Activated CD8-positive, alpha-beta memory T cell treated with anti-CD3 and anti-CD28 coated beads for 48 hours (primary cell): ENCODE measurements around the gene LRCH2.
"Not testable (repeated sequence)": the region's sequence is repeated elsewhere in the genome, so short reads cannot be mapped to it uniquely, and the experiment has no call there.

Experiments
- DNase-seq, 3 experiments: peaks; one replicate each; pipeline ENCODE4 v3.0.0-alpha.2; 2020; ENCODE audit warnings: low read depth in 2 of 3, low spot score in 2 of 3

LRCH2 gene, protein sequence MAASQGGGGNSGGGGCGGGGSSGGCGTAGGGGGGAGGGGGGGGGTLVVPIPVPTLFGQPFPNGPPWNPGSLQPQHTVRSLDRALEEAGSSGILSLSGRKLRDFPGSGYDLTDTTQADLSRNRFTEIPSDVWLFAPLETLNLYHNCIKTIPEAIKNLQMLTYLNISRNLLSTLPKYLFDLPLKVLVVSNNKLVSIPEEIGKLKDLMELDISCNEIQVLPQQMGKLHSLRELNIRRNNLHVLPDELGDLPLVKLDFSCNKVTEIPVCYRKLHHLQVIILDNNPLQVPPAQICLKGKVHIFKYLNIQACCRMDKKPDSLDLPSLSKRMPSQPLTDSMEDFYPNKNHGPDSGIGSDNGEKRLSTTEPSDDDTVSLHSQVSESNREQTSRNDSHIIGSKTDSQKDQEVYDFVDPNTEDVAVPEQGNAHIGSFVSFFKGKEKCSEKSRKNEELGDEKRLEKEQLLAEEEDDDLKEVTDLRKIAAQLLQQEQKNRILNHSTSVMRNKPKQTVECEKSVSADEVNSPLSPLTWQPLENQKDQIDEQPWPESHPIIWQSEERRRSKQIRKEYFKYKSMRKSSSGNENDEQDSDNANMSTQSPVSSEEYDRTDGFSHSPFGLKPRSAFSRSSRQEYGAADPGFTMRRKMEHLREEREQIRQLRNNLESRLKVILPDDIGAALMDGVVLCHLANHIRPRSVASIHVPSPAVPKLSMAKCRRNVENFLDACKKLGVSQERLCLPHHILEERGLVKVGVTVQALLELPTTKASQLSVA

DNA sequence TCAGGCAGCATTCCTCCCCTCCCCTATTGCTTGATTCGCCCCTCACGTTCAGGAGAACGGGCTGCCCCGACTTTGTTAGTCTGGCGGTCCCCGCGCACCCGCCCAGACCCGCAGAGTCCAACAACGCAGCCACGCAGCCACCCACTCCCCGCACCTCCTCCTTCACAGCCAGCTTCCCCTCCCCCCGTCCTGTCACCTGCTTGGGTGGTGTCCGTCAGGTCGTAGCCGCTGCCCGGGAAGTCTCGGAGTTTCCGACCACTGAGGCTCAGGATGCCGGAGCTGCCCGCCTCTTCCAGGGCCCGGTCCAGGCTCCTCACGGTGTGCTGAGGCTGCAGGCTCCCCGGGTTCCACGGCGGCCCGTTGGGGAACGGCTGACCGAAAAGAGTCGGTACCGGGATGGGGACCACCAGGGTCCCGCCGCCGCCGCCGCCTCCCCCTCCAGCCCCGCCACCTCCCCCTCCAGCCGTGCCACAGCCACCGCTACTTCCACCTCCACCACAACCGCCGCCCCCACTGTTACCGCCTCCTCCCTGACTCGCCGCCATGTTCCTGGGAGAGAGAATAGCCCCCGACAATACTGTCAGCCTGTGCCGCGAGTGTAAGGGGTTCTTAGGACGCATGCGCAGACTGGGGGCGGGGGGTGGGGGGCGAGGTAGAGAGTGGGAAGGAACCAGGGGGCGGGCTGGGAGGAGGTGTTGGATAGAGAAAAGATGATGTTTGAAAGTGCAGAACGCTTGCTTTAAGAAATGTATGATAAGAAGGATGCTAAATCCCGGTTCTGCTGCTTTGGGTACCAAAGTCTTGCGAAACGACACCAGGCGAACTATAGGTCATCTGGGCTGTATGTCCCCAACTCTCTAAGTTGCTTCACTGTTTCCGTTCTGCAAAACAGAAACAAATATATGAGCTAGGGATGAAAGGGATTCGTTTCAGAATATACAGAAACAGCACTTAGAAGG, at the start of gene LRCH2:
Gene LRCH2, minus strand, starts transcription at position 600 of the 959 bp plus-strand sequence. Its CDS starts 55 bp downstream, at position 545.
- DNase-seq: no peak

DNA sequence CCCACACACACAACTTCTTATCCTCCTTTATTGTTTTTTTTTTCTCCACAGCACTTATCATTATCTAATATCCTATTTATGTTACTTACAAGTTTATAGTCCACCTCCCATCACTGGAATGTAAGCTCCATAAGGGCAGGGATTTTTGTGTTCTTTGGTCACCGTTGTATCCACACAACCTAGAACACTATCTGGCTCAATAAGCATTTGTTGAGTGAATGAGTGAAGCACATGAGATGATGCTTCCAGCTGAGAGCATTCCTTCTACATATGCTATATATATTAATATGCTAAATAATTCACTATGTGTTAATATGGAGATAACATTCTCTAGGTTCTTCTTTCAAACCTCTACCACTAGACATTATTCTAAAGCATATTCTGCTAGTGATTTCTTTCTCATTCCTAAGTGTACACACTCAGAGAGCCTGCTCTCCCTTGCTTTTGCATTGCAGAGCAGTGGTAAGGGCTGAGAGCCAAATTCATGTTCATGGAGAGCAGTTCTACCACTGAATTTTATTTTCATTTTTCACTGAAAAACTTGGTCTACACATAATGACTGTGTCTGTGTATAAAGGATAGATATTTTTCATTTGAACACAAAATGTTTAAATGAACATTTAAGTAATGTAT, 35.3 kb upstream of the LRCH2 start:
- no peak for DNase-seq

DNA sequence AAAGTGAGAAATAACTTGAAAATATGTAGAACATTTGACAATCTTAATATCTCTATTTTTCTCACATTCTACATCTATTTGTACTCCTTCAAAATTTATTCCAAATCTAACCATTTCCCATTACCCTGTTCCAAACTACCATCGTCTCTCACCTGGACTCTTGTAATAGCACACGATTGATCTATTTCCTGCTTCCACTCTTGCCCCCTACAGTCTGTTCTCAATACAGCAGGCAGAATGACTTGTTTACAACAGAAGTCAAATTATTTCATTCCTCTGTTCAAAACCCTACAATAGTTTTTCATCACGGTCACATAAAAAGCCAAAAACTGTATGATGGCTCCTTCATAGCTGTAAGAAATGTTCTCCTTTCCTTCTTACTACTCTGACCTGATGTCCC, 34.5 kb upstream of the LRCH2 start:
- DNase-seq: no peak

DNA sequence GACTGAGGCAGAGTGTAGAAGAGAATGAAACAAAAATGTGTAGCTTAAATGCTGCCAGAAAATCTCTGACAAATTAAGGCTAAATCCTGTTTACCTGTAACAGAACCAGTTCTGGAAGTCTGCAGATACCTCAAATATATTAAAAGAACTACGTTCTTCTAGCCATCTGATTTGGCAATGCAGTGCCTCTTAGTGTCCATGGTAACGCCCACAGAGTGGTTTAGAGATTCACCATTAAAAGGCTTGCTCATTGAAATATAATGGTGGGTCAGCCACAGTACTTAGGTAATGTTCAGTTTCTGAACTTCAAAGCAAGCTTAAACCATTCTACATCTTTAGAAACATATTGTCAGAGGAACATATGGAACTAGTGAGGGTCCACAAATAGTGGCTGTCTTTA, 32.4 kb upstream of the LRCH2 start:
- no peak for DNase-seq

DNA sequence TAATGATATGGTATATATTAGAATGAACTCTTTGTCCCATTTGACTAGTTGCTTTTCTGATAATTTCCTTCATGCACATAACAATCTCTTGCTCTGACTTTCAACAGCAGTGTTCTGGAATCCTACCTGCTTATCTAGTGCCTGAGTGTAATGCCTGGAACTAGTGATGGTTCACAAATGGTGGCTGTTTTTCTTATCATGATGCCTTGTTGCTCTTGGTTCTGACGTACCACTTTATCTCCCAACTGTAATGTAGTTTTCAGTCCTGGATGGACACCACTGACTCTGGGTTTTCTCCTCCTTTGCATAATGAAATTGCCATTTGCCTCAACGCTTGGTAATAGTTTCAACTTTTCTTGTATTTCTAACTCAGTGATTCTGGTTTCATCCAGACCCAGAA, 30.1 kb upstream of the LRCH2 start:
- no peak for DNase-seq

DNA sequence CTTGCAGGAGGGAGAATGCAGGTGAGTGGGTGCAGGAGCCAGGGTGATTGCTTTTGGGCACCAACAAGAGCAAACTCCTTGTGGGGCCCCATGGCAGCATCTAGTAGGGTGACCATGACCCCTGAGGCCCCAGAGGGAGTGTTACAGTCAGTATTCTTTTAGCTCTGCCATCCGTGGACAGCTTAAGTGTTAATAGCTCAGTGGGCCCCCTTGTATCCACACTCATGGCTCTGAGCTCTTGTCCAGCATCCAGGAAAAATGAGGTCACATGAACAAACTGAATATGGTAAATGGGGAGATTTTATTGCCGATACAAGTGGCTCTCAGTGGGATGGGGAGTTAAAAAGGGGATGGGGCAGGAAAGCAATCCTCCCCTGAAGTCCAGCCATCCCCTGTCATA, 27.3 kb upstream of the LRCH2 start:
- DNase-seq: no peak

DNA sequence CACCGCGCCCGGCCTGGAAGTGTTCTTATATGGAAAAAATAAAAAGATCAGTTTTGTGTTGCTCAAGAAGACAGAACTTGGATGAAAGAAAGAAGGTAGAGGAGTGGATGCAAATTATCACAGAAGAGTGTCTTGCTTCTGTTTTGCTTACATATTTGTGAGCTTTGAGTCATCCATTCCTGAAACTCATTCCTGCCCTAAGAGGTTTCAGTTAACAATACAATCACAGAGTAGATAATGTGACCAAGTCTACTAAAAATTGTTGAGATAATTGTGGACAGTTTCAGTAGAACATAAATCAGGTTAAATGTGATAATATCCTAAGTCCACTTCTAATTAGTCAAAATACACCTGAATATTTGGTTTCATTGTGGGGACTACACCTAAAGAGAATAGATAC, 26.4 kb upstream of the LRCH2 start:
- DNase-seq: no peak

DNA sequence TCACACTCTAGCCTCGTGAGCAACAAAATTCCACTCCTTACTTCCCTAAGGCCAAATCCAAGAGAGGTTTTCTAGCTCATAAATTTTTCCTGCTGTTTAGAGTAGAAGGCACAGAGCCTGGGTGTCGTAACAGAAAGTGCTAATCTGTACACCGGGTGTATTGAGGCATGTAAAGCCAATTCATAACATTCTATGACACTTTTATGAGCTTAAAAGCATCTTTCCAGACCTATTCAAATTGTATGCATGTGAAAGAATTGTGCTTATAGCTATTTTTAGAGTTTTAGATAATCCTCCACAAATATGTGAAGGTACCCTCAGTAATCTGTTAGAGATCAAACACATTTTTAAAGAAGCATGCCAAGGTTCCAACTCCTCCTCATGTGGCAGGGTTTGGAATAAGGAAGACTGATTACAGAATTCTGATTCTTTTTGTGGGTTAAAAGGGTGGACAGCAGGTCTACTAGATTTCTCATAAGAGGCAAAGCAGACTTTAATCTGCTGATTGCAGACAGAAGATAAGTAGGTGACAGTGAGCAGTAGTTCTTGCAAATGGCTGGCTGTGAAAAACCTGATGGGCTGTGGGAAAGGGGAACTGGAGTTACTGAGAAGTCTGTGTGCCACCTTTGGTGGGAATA, 25.5 kb upstream of the LRCH2 start:
- DNase-seq: no peak

DNA sequence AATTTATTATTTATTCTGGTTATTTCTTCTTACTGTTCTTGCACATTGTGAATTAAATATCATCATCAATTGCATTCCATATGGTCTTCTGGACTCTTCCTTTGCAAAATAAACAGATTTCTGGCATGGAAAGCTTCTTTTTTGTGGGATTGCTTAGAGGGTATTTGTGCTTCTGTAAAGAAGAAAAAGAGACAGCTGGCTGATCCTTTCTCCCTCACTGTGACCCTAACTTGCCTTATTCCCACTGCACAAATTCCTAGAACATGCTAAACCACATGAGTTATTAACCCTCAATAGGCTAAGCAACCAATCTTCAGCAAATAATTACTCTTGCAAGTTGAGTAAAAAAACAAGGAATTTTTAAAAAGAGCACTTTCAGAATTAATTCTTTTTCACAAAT, 23.8 kb upstream of the LRCH2 start:
- no peak for DNase-seq

DNA sequence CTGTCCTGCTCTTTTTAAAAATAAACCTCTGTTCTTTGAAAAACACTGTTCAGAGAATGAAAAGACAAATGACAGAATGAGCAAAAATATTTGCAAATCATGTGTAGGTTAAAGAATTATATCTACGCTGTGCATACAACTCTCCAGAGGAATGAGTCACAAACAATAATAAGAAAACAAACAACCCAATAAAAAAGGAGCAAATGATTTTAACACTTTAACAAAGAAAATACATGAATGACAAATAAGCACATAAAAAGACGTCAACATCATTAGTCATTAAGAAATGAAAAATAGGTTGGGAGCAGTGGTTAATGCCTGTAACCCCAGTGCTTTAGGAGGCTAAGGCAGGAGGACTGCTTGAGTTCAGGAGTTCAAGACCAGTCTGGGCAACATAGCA, 21.1 kb upstream of the LRCH2 start:
- no peak for DNase-seq

DNA sequence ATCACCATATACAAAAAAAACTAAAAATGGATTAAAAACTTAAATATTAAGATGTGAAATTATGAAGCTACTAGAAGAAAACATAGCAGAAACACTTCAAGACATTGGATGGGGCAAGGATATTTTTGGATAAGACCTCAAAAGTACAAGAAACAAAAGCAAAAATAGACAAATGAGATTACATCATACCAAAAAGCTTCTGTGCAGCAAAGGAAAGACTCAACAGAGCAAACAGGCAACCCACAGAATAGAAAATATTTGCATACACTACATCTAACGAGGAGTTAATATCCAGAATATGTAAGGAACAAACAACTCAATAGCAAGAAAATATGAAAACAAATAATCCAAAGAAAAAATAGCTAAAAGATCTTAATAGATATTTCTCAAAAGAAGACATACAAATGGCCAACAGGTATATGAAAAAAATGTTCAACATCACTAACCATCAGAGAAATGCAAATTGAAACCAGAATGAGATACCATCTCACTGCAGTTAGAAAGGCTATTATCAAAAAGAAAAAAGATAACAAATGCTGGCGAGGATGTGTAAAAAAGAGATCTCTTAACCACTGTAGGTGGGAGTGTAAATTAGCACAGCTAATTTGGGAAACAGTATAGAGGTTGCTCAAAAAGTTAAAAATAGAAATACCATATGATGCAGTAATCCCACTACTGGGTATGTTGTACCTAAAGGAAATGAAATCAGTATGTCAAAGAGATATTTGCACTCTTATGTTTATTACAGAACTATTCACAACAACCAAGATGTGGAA, 17.8 kb upstream of the LRCH2 start:
- no peak for DNase-seq

DNA sequence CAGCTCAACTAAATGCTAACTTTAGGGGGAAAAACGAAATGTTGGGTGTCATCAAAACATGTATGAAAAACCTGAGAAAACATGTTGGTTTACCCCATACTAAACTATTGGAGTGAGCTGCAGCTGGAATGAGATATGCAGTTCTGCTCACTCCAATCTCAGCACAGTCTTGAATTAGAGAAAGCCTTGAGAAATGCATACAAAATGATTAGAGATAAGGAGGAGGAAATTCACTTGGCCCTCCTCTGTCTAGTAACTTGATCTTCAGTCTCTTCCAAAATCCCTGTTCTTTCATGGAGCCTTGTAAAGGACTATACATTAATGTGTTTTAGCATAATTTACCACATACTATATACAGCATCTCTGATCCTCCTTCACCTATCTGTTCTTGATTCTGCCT, 3.2 kb upstream of the LRCH2 start:
- no peak for DNase-seq

DNA sequence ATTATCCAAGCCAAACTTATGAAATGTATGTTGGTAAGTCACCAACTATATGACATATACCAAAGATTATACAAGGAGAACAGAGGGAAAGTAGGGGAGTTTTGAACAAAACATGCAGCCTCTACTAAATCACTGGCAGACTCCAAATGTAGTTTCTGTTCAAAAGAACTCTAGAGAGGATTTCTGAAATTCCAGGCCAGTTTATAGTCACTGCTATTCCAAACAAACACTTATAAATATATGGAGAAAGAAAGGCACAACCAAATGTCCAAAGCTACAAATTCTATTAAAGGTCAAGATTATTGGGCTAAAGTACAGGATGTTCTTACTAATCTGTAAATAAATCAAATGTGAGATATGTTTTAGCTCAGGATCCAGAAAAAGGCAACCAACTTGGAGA, 2.7 kb upstream of the LRCH2 start:
- DNase-seq: no peak

DNA sequence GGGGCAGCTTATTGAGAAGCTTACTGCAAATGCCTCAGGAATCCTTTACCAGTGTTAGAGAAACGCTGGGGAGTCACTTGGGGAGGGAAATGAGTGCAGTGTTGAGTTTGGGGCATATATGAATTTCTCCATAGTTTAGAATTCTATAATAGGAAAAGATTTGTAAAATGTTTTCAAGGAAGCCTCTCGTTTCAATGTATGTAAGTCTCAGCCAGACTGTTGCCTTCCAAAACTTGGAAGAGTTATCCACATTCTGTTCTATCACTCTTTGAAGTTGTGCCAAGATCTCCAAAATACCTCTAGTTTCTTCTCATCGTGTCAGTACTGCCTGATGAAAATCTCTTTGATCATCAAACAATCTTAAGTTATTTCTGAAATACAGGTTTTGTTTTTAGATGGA, 565 bp upstream of the LRCH2 start:
- no peak for DNase-seq

DNA sequence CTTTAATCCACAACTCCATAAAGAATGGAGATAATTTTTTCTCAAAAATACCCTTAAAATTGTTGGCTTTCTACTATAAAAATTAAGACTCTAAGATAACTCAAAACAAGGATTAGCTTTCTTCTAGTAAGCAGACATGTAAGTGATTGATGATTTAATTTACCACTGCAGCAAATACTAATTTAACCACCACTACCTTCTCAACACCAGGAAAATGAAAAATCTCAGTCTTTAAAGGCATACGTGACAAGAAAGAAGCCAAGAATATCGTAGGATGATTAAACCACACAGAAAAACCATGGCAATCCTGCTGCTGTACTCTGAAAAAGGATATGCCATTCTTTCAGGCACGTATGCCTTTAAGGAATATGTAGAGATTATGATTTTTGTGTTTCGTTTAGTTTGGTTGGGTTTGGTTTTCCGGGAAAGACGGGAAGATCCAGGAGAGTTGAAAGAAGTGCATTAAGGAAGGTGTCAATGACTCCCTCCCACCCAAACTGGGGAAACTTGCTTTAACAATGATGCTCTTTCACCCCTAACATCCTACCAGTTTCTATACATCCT, 881 bp downstream of the LRCH2 start:
- no peak for DNase-seq

DNA sequence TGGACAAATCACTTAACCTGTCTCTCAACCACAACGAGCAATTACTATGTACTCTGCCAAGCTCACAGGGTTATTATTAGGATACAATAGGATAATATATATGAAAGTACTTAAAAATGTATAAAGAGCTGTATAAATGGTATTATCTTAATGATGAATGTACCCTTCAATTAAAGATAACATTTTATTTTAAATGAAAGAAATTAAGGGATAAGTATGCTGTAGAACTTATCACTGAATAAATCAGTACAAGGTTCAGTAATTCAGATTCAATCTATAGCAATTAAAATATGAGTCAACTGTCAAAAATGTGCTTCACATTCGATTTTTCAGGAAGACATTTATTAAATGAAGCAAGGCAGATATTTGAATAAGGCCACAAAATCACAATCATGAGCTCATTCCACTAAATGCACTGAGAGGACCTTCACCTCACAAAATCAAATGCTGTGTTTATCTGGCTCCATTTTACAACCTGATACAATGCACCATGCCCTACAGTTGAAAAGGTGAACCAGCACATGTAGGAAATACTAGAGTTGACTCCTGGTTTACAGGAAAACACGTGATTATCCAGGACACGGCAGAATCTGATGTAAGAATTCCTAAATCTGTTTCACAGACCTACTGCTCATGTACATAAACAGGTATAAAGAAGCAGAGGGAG, 4.4 kb downstream of the LRCH2 start:
- DNase-seq: no peak

DNA sequence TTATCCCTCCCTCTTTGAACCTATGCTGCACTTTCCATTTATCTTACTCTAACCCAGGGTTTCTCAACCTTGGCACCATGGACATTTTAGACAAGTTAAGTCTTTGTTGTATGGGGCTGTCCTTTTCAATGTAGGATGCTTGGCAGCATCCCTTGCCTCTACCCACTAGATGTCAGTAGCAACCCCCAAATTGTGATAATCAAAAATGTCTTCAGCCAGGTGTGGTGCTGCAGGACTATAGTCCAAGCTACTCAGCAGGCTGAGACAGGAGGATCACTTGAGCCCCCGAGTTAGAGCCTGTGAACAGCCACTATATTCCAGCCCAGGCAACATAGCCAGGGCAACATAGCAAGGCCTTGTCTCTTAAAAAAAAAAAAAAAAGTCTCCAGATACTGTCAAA, 7.0 kb downstream of the LRCH2 start:
- no peak for DNase-seq

DNA sequence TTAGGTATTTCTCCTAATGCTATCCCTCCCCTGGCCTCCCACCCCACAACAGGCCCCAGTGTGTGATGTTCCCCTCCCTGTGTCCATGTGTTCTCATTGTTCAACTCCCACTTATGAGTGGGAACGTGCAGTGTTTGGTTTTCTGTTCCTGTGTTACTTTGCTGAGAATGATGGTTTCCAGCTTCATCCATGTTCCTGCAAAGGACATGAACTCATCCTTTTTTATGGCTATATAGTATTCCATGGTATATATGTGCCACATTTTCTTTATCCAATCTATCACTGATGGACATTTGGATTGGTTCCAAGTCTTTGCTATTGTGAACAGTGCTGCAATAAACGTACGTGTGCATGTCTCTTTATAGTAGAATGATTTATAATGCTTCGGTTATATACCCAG, 16.6 kb downstream of the LRCH2 start:
- DNase-seq: not testable (repeated sequence)

DNA sequence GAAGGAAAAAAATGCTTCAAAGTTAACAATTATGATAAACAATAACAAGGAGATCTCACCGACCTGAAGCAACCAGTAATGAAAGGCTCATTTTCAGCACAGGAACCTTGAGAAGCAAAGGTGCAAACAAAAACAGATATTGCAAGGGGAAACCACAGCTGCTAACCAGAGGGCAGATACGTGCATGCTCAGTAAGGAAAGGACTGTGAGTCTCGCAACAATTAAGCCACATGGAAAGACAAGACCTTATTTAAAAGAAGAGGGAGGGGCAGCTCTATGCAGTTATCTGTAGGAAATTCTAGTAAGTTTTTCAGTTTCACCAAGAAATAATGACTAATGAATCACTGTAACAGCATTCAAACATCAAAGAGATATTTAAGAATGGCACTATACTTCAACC, 19.3 kb downstream of the LRCH2 start:
- no peak for DNase-seq
